PC-9 (cell line): Measurements from ENCODE around the gene FN3K. TPM values are rescaled to one million over a fixed set of nuclear protein-coding genes. Genes with fewer than 3 reads are reported as not detected.

ENCODE experiments used
- BruUV-seq: library from RNA; stranded (reverse); fragments of 400-500 nt; replicated peaks from 2 replicates; lab custom pipeline; 2021; lab: Mats Ljungman, UMichigan
- CTCF ChIA-PET: fragments of 300-600 bp; sonication (Branson Sonifier 250); formaldehyde crosslinking; loops from one replicate; lab custom pipeline; 2022; ENCODE audit warnings: antibody characterized with exemption; lab: Charles Lee
- POLR2A ChIA-PET: fragments of 300-600 bp; sonication (Branson Sonifier 250); formaldehyde crosslinking; loops from one replicate; lab custom pipeline; 2022; ENCODE audit warnings: antibody characterized with exemption; ENCODE audit not compliant: unreplicated experiment; lab: Charles Lee
- DNase-seq, 2 experiments: peaks; one replicate each; pipeline versions ENCODE4 v3.0.0 to v3.0.0-alpha.2; 2015 to 2022; ENCODE audit warnings: mixed read lengths in 1 of 2
- H2AFZ ChIP-seq: fragments of 200-600 bp; sonication (generic); 2 replicates; pipeline ENCODE4 v1.8.1; 2017; ENCODE audit warnings: antibody characterized with exemption
- H3F3A ChIP-seq: fragments of 200-600 bp; sonication (generic); 2 replicates; pipeline ENCODE4 v1.8.1; 2017; ENCODE audit warnings: antibody characterized with exemption, mild to moderate bottlenecking, low read depth; ENCODE audit not compliant: insufficient read depth
- H3K27ac ChIP-seq: fragments of 200-600 bp; sonication (generic); 2 replicates; pipeline ENCODE4 v1.6.1; 2016; ENCODE audit warnings: mixed run types
- H3K27me3 ChIP-seq: fragments of 200-600 bp; sonication (generic); 2 replicates; pipeline ENCODE4 v1.6.1; 2016; ENCODE audit warnings: low read depth, mixed run types; ENCODE audit not compliant: insufficient read depth
- H3K36me3 ChIP-seq: fragments of 200-600 bp; sonication (generic); 2 replicates; pipeline ENCODE4 v1.6.1; 2016; ENCODE audit warnings: low read depth, mixed run types
- H3K4me1 ChIP-seq: fragments of 200-600 bp; sonication (generic); replicated peaks from 2 replicates; pipeline ENCODE4 v1.6.1; 2016; ENCODE audit warnings: mixed run types; ENCODE audit not compliant: insufficient read depth
- H3K4me2 ChIP-seq: fragments of 200-600 bp; sonication (generic); 2 replicates; pipeline ENCODE4 v1.6.1; 2017; ENCODE audit warnings: mixed run types
- H3K4me3 ChIP-seq: fragments of 200-600 bp; sonication (generic); 2 replicates; pipeline ENCODE4 v1.6.1; 2016; ENCODE audit warnings: mixed run types
- H3K79me2 ChIP-seq: fragments of 200-600 bp; sonication (generic); 2 replicates; pipeline ENCODE4 v1.6.1; 2017; ENCODE audit warnings: low read depth, mixed run types
- H3K9me2 ChIP-seq: fragments of 200-600 bp; sonication (generic); 2 replicates; pipeline ENCODE4 v1.8.1; 2017; ENCODE audit warnings: mild to moderate bottlenecking; ENCODE audit not compliant: insufficient read depth
- H3K9me3 ChIP-seq: fragments of 200-600 bp; sonication (generic); 2 replicates; pipeline ENCODE4 v1.8.1; 2016; ENCODE audit warnings: low read depth; ENCODE audit not compliant: insufficient read depth
- H4K20me1 ChIP-seq: fragments of 200-600 bp; sonication (generic); 2 replicates; pipeline ENCODE4 v1.8.1; 2017; ENCODE audit not compliant: insufficient read depth
- EZH2 ChIP-seq: fragments of 200-600 bp; sonication (generic); IDR thresholded peaks from 2 replicates; pipeline ENCODE4 v1.8.0; 2017; ENCODE audit warnings: antibody characterized with exemption, low read depth
- intact Hi-C: fragments of 100-400 bp; cut with micrococcal nuclease; formaldehyde crosslinking; loops from one replicate; pipeline ENCODE4 v1.10.0; 2022; ENCODE audit not compliant: unreplicated experiment
- total RNA-seq: library from RNA; stranded (reverse); gene quantifications from 2 replicates; pipeline ENCODE4 v1.2.3, GENCODE V29; 2021
- TF ChIP-seq, protein P1 (sequence below): fragments of 200-600 bp; sonication (generic); conservative IDR thresholded peaks from 2 replicates; pipeline ENCODE4 v1.6.1; 2017; ENCODE audit warnings: mixed run types, antibody characterized with exemption, mild to moderate bottlenecking, moderate library complexity

FN3K gene
- total RNA-seq, 1 experiment from 2014 or later: 14.0 TPM

DNA sequence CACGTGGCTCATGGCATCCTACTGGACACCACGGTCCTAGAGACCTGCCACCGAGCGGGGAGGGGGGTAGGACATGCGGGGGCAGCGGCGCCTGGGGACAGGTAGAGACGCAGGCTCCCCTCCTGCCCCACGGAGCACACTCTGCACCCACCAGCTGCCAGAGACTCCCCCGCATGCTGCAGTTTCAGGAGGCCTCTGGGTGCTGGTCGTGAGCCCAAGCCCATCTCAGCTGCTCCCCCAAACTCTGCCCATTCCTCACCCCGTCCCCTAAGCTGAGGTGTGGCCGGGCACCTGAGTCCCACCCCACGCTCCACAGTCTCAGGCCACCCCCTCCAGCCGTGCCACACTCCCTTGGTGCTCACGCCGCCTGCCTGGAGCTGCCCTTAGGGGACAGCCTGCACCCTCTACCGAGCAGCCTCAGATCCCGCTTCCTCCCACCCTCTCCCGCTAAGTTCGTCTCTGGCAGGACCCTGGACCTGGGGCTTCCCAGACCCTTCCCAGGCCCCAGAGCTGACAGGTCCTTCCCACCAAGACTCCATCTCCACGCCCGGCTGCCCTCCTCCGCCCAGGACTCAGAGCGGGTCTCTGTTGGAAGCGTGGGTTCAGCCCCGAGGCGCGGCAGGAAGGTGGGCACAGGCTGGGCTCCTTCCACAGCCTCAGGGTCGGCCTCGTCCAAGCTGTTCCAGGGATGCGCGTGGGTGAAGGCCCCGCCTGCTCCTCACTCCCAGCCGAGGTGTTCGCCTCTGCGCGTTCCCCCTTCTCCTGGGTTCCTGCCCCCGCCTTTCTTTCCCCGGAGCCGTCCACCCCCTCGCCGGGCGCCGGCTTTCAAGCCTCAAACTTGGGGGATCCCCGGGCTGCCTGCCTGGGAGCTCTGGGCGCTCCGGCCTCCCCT lies 38.3 kb upstream of the FN3K start:
- intact Hi-C loops: no loop called here
- no peak overlapping the region for H3K4me3 ChIP-seq
- H3K36me3 ChIP-seq: no peaks in the 10 kb centered on the region
- DNase-seq: no peak
- no peaks in the 10 kb centered on the region for H3K79me2 ChIP-seq
- no peaks in the 10 kb centered on the region for H3K9me2 ChIP-seq
- no peak overlapping the region for H3K27ac ChIP-seq
- CTCF ChIA-PET: no interaction called here
- BruUV-seq: no TSS peak
- no peak overlapping the region for H2AFZ ChIP-seq
- H3K4me2 ChIP-seq: peak overlapping the region; percentile 61
- H3F3A ChIP-seq: no peaks in the 10 kb centered on the region
- TF ChIP-seq, protein P1, sequence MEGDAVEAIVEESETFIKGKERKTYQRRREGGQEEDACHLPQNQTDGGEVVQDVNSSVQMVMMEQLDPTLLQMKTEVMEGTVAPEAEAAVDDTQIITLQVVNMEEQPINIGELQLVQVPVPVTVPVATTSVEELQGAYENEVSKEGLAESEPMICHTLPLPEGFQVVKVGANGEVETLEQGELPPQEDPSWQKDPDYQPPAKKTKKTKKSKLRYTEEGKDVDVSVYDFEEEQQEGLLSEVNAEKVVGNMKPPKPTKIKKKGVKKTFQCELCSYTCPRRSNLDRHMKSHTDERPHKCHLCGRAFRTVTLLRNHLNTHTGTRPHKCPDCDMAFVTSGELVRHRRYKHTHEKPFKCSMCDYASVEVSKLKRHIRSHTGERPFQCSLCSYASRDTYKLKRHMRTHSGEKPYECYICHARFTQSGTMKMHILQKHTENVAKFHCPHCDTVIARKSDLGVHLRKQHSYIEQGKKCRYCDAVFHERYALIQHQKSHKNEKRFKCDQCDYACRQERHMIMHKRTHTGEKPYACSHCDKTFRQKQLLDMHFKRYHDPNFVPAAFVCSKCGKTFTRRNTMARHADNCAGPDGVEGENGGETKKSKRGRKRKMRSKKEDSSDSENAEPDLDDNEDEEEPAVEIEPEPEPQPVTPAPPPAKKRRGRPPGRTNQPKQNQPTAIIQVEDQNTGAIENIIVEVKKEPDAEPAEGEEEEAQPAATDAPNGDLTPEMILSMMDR: no peak
- TF ChIP-seq EZH2: no peak
- POLR2A ChIA-PET: interaction anchor here (0.6 kb wide), 1 partner anchor 22 kb away, joined by 3 read pairs; no protein-coding TSS in a partner anchor
- H3K9me3 ChIP-seq: no peaks in the 10 kb centered on the region
- no peaks in the 10 kb centered on the region for H3K4me1 ChIP-seq
- H3K27me3 ChIP-seq: no peaks in the 10 kb centered on the region
- no peaks in the 10 kb centered on the region for H4K20me1 ChIP-seq

DNA sequence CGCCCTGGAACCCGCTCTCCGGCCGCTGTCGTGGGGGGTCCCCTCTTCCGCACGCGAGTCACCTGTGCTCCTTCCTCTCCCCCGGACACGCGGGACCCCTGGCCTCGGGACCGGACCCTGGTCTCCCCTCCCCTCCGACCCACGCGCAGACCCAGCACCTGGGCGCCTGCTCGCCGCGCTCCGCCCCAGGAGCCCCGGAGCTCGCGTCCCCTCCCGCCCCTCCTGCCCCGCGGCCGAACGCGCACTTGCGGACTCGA lies 37.7 kb upstream of the FN3K start:
- Histone ChIP-seq H4K20me1 (no peaks in the 10 kb centered on the region), H3K4me1 (no peaks in the 10 kb centered on the region), H2AFZ (no peak overlapping the region), H3K9me2 (no peaks in the 10 kb centered on the region), H3K36me3 (no peaks in the 10 kb centered on the region), H3K27ac (no peak overlapping the region), H3K27me3 (no peaks in the 10 kb centered on the region), H3F3A (no peaks in the 10 kb centered on the region), H3K9me3 (no peaks in the 10 kb centered on the region), H3K4me3 (peak overlapping the region; percentile 52; the same call in 1 of the 2 replicates), H3K79me2 (no peaks in the 10 kb centered on the region), H3K4me2 (peak overlapping the region; percentile 61)
- intact Hi-C loops: no loop called here
- POLR2A ChIA-PET: interaction anchor here (0.5 to 0.6 kb wide), 2 partner anchors 18 to 22 kb away, joined by 3 to 9 read pairs; no protein-coding TSS in a partner anchor
- no peak for TF ChIP-seq EZH2
- TF ChIP-seq, protein P1: no peak
- no TSS peak for BruUV-seq
- DNase-seq: no peak
- CTCF ChIA-PET: no interaction called here

DNA sequence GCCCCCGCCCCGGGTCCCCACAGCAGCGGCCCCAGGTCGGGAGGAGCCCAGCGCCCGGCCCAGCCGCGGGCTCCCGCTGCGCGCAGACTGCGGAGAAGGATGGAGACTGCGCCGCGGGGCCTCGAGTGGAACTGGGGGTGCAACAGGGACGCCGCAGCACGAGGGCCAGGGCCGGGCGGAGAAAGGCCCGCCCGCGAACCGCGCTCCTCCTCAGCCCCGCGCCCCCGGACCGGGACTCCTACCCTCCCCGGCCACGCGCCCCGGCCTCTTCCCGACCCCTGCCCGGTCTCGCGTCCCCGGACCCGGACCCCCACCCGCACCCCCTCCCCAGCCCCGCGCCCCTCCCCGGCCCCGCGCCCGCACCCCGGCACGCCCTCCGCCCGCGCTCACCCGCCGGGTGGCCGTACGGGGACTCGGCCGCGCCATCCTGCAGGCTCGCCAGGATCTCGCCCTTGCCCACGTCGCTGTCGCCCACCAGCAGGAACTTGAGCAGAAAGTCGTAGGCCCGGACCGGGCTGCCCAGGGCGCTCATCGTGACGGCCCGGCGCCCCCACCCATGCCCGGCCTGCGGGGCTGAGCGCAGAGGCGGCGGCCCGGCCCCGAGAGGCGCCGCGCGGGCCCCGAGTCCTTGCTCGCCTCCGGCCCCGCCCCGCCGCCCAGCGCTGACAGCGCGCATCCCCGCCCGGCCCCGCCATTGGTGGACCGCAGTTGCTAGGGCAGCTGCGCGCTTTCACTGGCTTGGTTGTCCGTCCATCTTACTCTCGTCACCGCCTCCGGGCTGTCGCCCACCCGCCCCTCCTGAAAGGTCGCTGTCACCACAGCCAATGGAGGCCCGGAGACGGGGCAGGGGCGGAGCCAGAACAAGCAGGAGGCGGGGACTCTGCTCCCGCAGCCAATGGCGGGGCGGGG lies 37.1 kb upstream of the FN3K start, which contains the start of gene RAB40B:
Gene RAB40B, minus strand, starts transcription at position 634 of the 909 bp plus-strand sequence. Its CDS starts 102 bp downstream, at position 532.
- BruUV-seq: no TSS peak
- POLR2A ChIA-PET: interaction anchor here (0.5 kb wide), 1 partner anchor 18 kb away, joined by 9 read pairs; no protein-coding TSS in a partner anchor

More for the DNA sequence above, 37.1 kb upstream of the FN3K start, which contains the start of gene RAB40B:
- Histone ChIP-seq H3K4me2 (peak within 1 kb of the TSS; percentile 68), H3K36me3 (no peaks in the 10 kb centered on the region), H3K9me3 (no peaks in the 10 kb centered on the region), H3K27me3 (no peaks in the 10 kb centered on the region), H4K20me1 (no peaks in the 10 kb centered on the region), H3K27ac (no peak within 1 kb of the TSS), H3F3A (no peaks in the 10 kb centered on the region), H2AFZ (no peak within 1 kb of the TSS), H3K9me2 (no peaks in the 10 kb centered on the region), H3K4me1 (no peaks in the 10 kb centered on the region), H3K79me2 (no peaks in the 10 kb centered on the region), H3K4me3 (peak within 1 kb of the TSS; percentile 55; the same call in 1 of the 2 replicates)
- intact Hi-C loops: no loop called here
- peak; percentile 84 to 99 for DNase-seq
- no peak for TF ChIP-seq EZH2
- CTCF ChIA-PET: no interaction called here
